SK-N-SH (cell line): Measurements from ENCODE around the gene LIN9. TPM values are rescaled to one million over a fixed set of nuclear protein-coding genes. Genes with fewer than 3 reads are reported as not detected.

Experiments used
- CTCF ChIA-PET: fragments of 300-600, 350-600 bp; formaldehyde crosslinking; extraction: SDS; loops from one replicate; lab custom pipeline; 2021; lab: Yijun Ruan, JAX
- POLR2A ChIA-PET: fragments of 350-600 bp; sonication (Branson Sonifier 250); formaldehyde crosslinking; extraction: SDS; loops from one replicate; lab custom pipeline; 2020; ENCODE audit warnings: antibody characterized with exemption, inconsistent platforms; lab: Yijun Ruan, JAX
- DNase-seq: peaks from one replicate; pipeline ENCODE4 v3.0.0; 2012
- H2AFZ ChIP-seq: fragments of 200-600 bp; sonication (generic); 2 replicates; pipeline ENCODE4 v1.8.1; 2016; ENCODE audit warnings: antibody characterized with exemption, mild to moderate bottlenecking, low read depth
- H3F3A ChIP-seq: fragments of 200-600 bp; sonication (generic); replicated peaks from 2 replicates; pipeline ENCODE3; 2016; ENCODE audit warnings: antibody characterized with exemption, mild to moderate bottlenecking; ENCODE audit not compliant: insufficient read depth
- H3K27ac ChIP-seq, 2 experiments: fragments of 200-500 bp in 1 of 2; fragments of 200-600 bp in 1 of 2; sonication (Bioruptor generic) in 1 of 2; sonication (generic), shearing (Covaris generic) in 1 of 2; 2 replicates each; pipeline versions ENCODE4 v1.5.1 to v1.6.1; 2014 to 2016; ENCODE audit warnings: low read depth in 2 of 2, inconsistent platforms in 1 of 2, low read length in 1 of 2, mild to moderate bottlenecking in 1 of 2, mixed read lengths in 1 of 2
- H3K27me3 ChIP-seq: fragments of 200-600 bp; sonication (generic), shearing (Covaris generic); 2 replicates; pipeline ENCODE4 v1.6.1; 2016; ENCODE audit warnings: mixed run types; ENCODE audit not compliant: insufficient read depth
- H3K36me3 ChIP-seq, 2 experiments: fragments of 200-500 bp in 1 of 2; fragments of 200-600 bp in 1 of 2; sonication (Bioruptor generic) in 1 of 2; sonication (generic) in 1 of 2; replicated peaks in 1 of 2; 2 replicates each; pipeline versions ENCODE3 to v1.5.1; 2014 to 2016; ENCODE audit warnings: low read length in 1 of 2, mild to moderate bottlenecking in 1 of 2; ENCODE audit not compliant: insufficient read depth in 2 of 2, control insufficient read depth in 1 of 2
- H3K4me1 ChIP-seq, 2 experiments: fragments of 200-500 bp in 1 of 2; fragments of 200-600 bp in 1 of 2; sonication (Bioruptor generic) in 1 of 2; sonication (generic), shearing (Covaris generic) in 1 of 2; 2 replicates each; pipeline versions ENCODE4 v1.5.1 to v1.6.1; 2014 to 2016; ENCODE audit warnings: low read depth in 1 of 2, low read length in 1 of 2, mixed run types in 1 of 2; ENCODE audit not compliant: insufficient read depth in 2 of 2, control insufficient read depth in 1 of 2
- H3K4me2 ChIP-seq: fragments of 200-600 bp; sonication (generic), shearing (Covaris generic); 2 replicates; pipeline ENCODE4 v1.6.1; 2017; ENCODE audit warnings: mixed run types
- H3K4me3 ChIP-seq, 2 experiments: fragments of 200-500 bp in 1 of 2; fragments of 200-600 bp in 1 of 2; sonication (Bioruptor generic) in 1 of 2; sonication (generic), shearing (Covaris generic) in 1 of 2; 2 replicates each; pipeline versions ENCODE4 v1.5.1 to v1.8.1; 2014 to 2016; ENCODE audit warnings: low read depth in 2 of 2, inconsistent platforms in 1 of 2, low read length in 1 of 2, mild to moderate bottlenecking in 1 of 2, mixed read lengths in 1 of 2, moderate library complexity in 1 of 2
- H3K79me2 ChIP-seq: fragments of 200-600 bp; sonication (generic); 2 replicates; pipeline ENCODE4 v1.8.1; 2017; ENCODE audit warnings: mild to moderate bottlenecking; ENCODE audit not compliant: insufficient read depth
- H3K9ac ChIP-seq: fragments of 200-600 bp; sonication (generic); 2 replicates; pipeline ENCODE4 v1.6.1; 2017; ENCODE audit warnings: mixed run types
- H3K9me2 ChIP-seq: fragments of 200-600 bp; sonication (generic); 2 replicates; pipeline ENCODE4 v1.6.1; 2017; ENCODE audit warnings: mixed run types
- H3K9me3 ChIP-seq: fragments of 200-600 bp; sonication (generic); 2 replicates; pipeline ENCODE4 v1.6.1; 2017; ENCODE audit warnings: mixed run types, mild to moderate bottlenecking, moderate library complexity
- H4K20me1 ChIP-seq: fragments of 200-600 bp; sonication (generic); 2 replicates; pipeline ENCODE4 v1.6.1; 2017; ENCODE audit warnings: mild to moderate bottlenecking, mixed run types; ENCODE audit not compliant: insufficient read depth
- ELF1 ChIP-seq: IDR thresholded peaks from 2 replicates; pipeline ENCODE4 v1.4.0; 2012
- FOXJ3 ChIP-seq: sonication (generic); formaldehyde crosslinking; IDR thresholded peaks from 2 replicates; pipeline ENCODE4 v1.5.1; 2020; ENCODE audit warnings: mild to moderate bottlenecking, missing genetic modification reagents
- FOXM1 ChIP-seq: IDR thresholded peaks from 2 replicates; pipeline ENCODE4 v1.4.0; 2012; ENCODE audit warnings: low read depth, mild to moderate bottlenecking
- GABPA ChIP-seq: IDR thresholded peaks from 2 replicates; pipeline ENCODE4 v1.4.0; 2012; ENCODE audit warnings: low read depth, mild to moderate bottlenecking
- JUND ChIP-seq: IDR thresholded peaks from 2 replicates; pipeline ENCODE4 v1.4.0; 2012
- MEF2A ChIP-seq: IDR thresholded peaks from 2 replicates; pipeline ENCODE4 v1.4.0; 2012; ENCODE audit warnings: low read depth, borderline replicate concordance
- MXI1 ChIP-seq: IDR thresholded peaks from 2 replicates; pipeline ENCODE4 v1.6.1; 2012; ENCODE audit warnings: mild to moderate bottlenecking, low read depth, low read length, improper control_type of control experiment
- POLR2AphosphoS5 ChIP-seq: IDR thresholded peaks from 2 replicates; pipeline ENCODE4 v1.6.1; 2012; ENCODE audit warnings: low read depth, low read length
- RAD21 ChIP-seq: IDR thresholded peaks from 2 replicates; pipeline ENCODE4 v1.6.1; 2012; ENCODE audit warnings: mild to moderate bottlenecking, low read length
- RCOR1 ChIP-seq: fragments of 150-350 bp; IDR thresholded peaks from 2 replicates; pipeline ENCODE4 v1.6.1; 2017; ENCODE audit warnings: antibody characterized with exemption, low read length
- REST ChIP-seq: IDR thresholded peaks from 2 replicates; pipeline ENCODE4 v1.6.1; 2012; ENCODE audit warnings: mild to moderate bottlenecking, low read depth, low read length, moderate library complexity
- RFX5 ChIP-seq: IDR thresholded peaks from 2 replicates; pipeline ENCODE4 v1.6.1; 2012; ENCODE audit warnings: mild to moderate bottlenecking, improper control_type of control experiment, low read length
- SIN3A ChIP-seq: IDR thresholded peaks from 2 replicates; pipeline ENCODE4 v1.6.1; 2012; ENCODE audit warnings: low read depth, mild to moderate bottlenecking, low read length, moderate library complexity, borderline replicate concordance
- TAF1 ChIP-seq: IDR thresholded peaks from 2 replicates; pipeline ENCODE4 v1.6.1; 2012; ENCODE audit warnings: low read depth, mild to moderate bottlenecking, low read length, moderate library complexity, borderline replicate concordance
- WGBS: methylation state at CpG from one replicate; pipeline ENCODE4 v1.1.6; 2017; ENCODE audit warnings: low lambda C conversion rate; 5-methylcytosine and 5-hydroxymethylcytosine counted together
- polyA plus RNA-seq, 3 experiments: library from polyadenylated mRNA; depleted of rRNA; stranded (reverse); fragments of >200 nt; gene quantifications; 2 replicates each; pipeline ENCODE4 v1.2.3, GENCODE V29; 2012
- TF ChIP-seq, protein P1 (sequence below): IDR thresholded peaks from 2 replicates; pipeline ENCODE4 v1.4.0; 2012; ENCODE audit warnings: low read depth, borderline replicate concordance
- TF ChIP-seq, protein P2 (sequence below): IDR thresholded peaks from 2 replicates; pipeline ENCODE4 v1.4.0; 2012; ENCODE audit warnings: low read depth, borderline replicate concordance
- TF ChIP-seq, protein P3 (sequence below): IDR thresholded peaks from 2 replicates; pipeline ENCODE4; 2012

Gene LIN9
- polyA plus RNA-seq, 1 of the 3 experiments (the other 2 are of a cell fraction): 1.7 TPM

- no peak for TF ChIP-seq TAF1
- TF ChIP-seq, protein P1, sequence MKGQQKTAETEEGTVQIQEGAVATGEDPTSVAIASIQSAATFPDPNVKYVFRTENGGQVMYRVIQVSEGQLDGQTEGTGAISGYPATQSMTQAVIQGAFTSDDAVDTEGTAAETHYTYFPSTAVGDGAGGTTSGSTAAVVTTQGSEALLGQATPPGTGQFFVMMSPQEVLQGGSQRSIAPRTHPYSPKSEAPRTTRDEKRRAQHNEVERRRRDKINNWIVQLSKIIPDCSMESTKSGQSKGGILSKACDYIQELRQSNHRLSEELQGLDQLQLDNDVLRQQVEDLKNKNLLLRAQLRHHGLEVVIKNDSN: no peak
- no peak for TF ChIP-seq RCOR1
- TF ChIP-seq MXI1: no peak
- TF ChIP-seq REST: no peak
- TF ChIP-seq JUND: no peak
- TF ChIP-seq RAD21: no peak
- no peak for TF ChIP-seq SIN3A
Measured at GRCh38 chr1:226287587-226287986, 21.4 kb downstream of the LIN9 start (continued).

GRCh38 chr1:226281058-226281457 is 27.9 kb downstream of the LIN9 start:
- no peak overlapping the region for H2AFZ ChIP-seq
- H3K9me3 ChIP-seq: no peaks in the 10 kb centered on the region
- POLR2A ChIA-PET: no interaction called here
- H3F3A ChIP-seq: no peaks in the 10 kb centered on the region
- H3K4me3 ChIP-seq: no peak overlapping the region
- H3K36me3 ChIP-seq: peaks cover 14 to 30% of the 10 kb centered on the region in 2 experiments
- H3K4me2 ChIP-seq: no peak overlapping the region
- no peaks in the 10 kb centered on the region for H3K9me2 ChIP-seq
- DNase-seq: no peak
- no peaks in the 10 kb centered on the region for H3K79me2 ChIP-seq
- no peak overlapping the region for H3K9ac ChIP-seq
- no peaks in the 10 kb centered on the region for H3K4me1 ChIP-seq
- TF ChIP-seq RCOR1 (no peak), POLR2AphosphoS5 (no peak), RAD21 (no peak), JUND (no peak), MEF2A (no peak), FOXJ3 (CRISPR knock-in tag) (no peak)
- no peak overlapping the region for H3K27ac ChIP-seq
- CTCF ChIA-PET: no interaction called here
- no peaks in the 10 kb centered on the region for H3K27me3 ChIP-seq
- WGBS: 98% methylated on average over 1 of the region's 1 CpG
- H4K20me1 ChIP-seq: no peaks in the 10 kb centered on the region

DNA sequence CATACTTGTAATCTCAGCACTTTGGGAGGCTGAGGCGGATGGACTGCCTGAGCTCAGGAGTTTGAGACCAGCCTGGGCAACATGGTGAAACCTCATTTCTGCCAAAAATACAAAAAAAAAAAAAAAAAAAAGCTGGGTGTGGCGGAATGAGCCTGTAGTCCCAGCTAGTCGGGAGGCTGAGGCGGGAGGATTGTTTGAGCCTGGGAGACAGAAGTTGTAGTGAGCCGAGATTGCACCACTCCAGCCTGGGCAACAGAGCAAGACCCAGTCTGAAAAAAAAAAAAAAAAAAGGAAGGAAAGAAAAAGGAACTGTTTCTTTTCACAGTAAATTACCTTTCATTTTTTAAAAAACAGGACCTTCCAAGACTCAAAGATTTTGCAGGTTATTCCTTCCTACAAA is 29.5 kb downstream of the LIN9 start:
- no peak for DNase-seq
- no peaks in the 10 kb centered on the region for H3K9me3 ChIP-seq
- no peak overlapping the region for H3K9ac ChIP-seq
- no peaks in the 10 kb centered on the region for H3K9me2 ChIP-seq
- TF ChIP-seq FOXM1 (no peak), ELF1 (no peak), RFX5 (no peak), RAD21 (no peak), GABPA (no peak), FOXJ3 (CRISPR knock-in tag) (no peak)
- TF ChIP-seq, protein P2, sequence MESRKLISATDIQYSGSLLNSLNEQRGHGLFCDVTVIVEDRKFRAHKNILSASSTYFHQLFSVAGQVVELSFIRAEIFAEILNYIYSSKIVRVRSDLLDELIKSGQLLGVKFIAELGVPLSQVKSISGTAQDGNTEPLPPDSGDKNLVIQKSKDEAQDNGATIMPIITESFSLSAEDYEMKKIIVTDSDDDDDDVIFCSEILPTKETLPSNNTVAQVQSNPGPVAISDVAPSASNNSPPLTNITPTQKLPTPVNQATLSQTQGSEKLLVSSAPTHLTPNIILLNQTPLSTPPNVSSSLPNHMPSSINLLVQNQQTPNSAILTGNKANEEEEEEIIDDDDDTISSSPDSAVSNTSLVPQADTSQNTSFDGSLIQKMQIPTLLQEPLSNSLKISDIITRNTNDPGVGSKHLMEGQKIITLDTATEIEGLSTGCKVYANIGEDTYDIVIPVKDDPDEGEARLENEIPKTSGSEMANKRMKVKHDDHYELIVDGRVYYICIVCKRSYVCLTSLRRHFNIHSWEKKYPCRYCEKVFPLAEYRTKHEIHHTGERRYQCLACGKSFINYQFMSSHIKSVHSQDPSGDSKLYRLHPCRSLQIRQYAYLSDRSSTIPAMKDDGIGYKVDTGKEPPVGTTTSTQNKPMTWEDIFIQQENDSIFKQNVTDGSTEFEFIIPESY: no peak
- TF ChIP-seq, protein P3, sequence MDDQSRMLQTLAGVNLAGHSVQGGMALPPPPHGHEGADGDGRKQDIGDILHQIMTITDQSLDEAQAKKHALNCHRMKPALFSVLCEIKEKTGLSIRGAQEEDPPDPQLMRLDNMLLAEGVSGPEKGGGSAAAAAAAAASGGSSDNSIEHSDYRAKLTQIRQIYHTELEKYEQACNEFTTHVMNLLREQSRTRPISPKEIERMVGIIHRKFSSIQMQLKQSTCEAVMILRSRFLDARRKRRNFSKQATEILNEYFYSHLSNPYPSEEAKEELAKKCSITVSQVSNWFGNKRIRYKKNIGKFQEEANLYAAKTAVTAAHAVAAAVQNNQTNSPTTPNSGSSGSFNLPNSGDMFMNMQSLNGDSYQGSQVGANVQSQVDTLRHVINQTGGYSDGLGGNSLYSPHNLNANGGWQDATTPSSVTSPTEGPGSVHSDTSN: no peak
- no peaks in the 10 kb centered on the region for H3K79me2 ChIP-seq
- peaks cover 2 to 29% of the 10 kb centered on the region in 2 experiments for H3K36me3 ChIP-seq
- H4K20me1 ChIP-seq: no peaks in the 10 kb centered on the region
- ChIA-PET POLR2A (interaction anchor here (0.6 kb wide), 1 partner anchor 83 kb away, joined by 4 read pairs; no protein-coding TSS in a partner anchor), CTCF (no interaction called here)
- no peaks in the 10 kb centered on the region for H3K27me3 ChIP-seq
- no peaks in the 10 kb centered on the region for H3F3A ChIP-seq
- no peak overlapping the region for H2AFZ ChIP-seq
- no peaks in the 10 kb centered on the region for H3K4me1 ChIP-seq
- H3K4me2 ChIP-seq: no peak overlapping the region
- no peak overlapping the region for H3K4me3 ChIP-seq
- WGBS: 98% methylated on average over 5 of the region's 5 CpGs
- no peak overlapping the region for H3K27ac ChIP-seq
